HepG2 (cell line): Measurements from ENCODE around the gene DDR1. TPM values are rescaled to one million over a fixed set of nuclear protein-coding genes. Genes with fewer than 3 reads are reported as not detected.

Source experiments
- ATAC-seq: fragments of 200-7000 bp; cut with Tn5 transposase; 3 replicates; pipeline ENCODE4 v1.9.1; 2020; ENCODE audit warnings: mild to moderate bottlenecking, moderate library complexity
- BruUV-seq: library from RNA; stranded (reverse); fragments of 400-500 nt; replicated peaks from 2 replicates; lab custom pipeline; 2021; lab: Mats Ljungman, UMichigan
- CTCF ChIA-PET: fragments of 300-600 bp; formaldehyde crosslinking; extraction: SDS; loops from one replicate; lab custom pipeline; 2021; ENCODE audit warnings: low total read pairs, inconsistent platforms, low intra/inter-chr PET ratio; lab: Yijun Ruan, JAX
- POLR2A ChIA-PET: fragments of 350-600 bp; sonication (Branson Sonifier 250); formaldehyde crosslinking; loops from one replicate; lab custom pipeline; 2020; ENCODE audit warnings: antibody characterized with exemption, inconsistent platforms; lab: Yijun Ruan, JAX
- DNase-seq: peaks from one replicate; pipeline ENCODE4 v3.0.0-alpha.2; 2015; ENCODE audit warnings: low spot score
- FAIRE-seq: peaks from 3 replicates; lab custom pipeline; 2011; peaks lifted over from hg19 to GRCh38; lab: Jason Lieb, UNC
- H2AFZ ChIP-seq: one replicate; pipeline ENCODE4 v1.6.1; 2011; ENCODE audit warnings: low read length, inconsistent platforms
- H3K27ac ChIP-seq: fragments of 300-600 bp; 3 replicates; pipeline ENCODE4 v1.8.0; 2011; ENCODE audit warnings: mixed run types, mild to moderate bottlenecking, mixed read lengths, low read length, inconsistent platforms; ENCODE audit not compliant: insufficient read depth; ENCODE audit errors: extremely low read length
- H3K27me3 ChIP-seq, 2 experiments: fragments of 200-600 bp in 1 of 2; 2 replicates in 1 of 2; 3 replicates in 1 of 2; pipeline versions ENCODE4 v1.6.0 to v1.8.0; 2011; ENCODE audit warnings: low read length in 2 of 2, mild to moderate bottlenecking in 2 of 2, moderate library complexity in 2 of 2, inconsistent platforms in 1 of 2; ENCODE audit not compliant: insufficient read depth in 2 of 2, control insufficient read depth in 1 of 2
- H3K36me3 ChIP-seq, 2 experiments: fragments of 200-600 bp in 1 of 2; replicated peaks in 1 of 2; 2 replicates in 1 of 2; 3 replicates in 1 of 2; pipeline versions ENCODE4 v1.5.1 to v1.8.0; 2011; ENCODE audit warnings: low read length in 2 of 2, inconsistent platforms in 1 of 2; ENCODE audit not compliant: insufficient read depth in 2 of 2, control insufficient read depth in 1 of 2
- H3K4me1 ChIP-seq: 2 replicates; pipeline ENCODE4 v1.5.1; 2012; ENCODE audit warnings: low read length, inconsistent platforms; ENCODE audit not compliant: insufficient read depth
- H3K4me2 ChIP-seq: 2 replicates; pipeline ENCODE4 v1.6.0; 2011; ENCODE audit warnings: low read depth, low read length, inconsistent platforms
- H3K4me3 ChIP-seq, 3 experiments: fragments of 200-600 bp in 1 of 3; sonication (generic), shearing (Covaris generic) in 1 of 3; replicated peaks in 1 of 3; 2 replicates each; pipeline ENCODE4 v1.5.1; 2011 to 2016; ENCODE audit warnings: low read length in 3 of 3, inconsistent platforms in 2 of 3, low read depth in 2 of 3, mild to moderate bottlenecking in 2 of 3, control low read depth in 1 of 3, mixed read lengths in 1 of 3; ENCODE audit not compliant: insufficient read depth in 1 of 3
- H3K79me2 ChIP-seq: one replicate; pipeline ENCODE4 v1.6.1; 2011; ENCODE audit warnings: low read length, inconsistent platforms; ENCODE audit not compliant: insufficient read depth
- H3K9ac ChIP-seq: 2 replicates; pipeline ENCODE4 v1.6.0; 2011; ENCODE audit warnings: mild to moderate bottlenecking, low read depth, low read length, inconsistent platforms; ENCODE audit not compliant: insufficient read depth
- H3K9me3 ChIP-seq: 2 replicates; pipeline ENCODE4 v1.5.1; 2012; ENCODE audit warnings: mild to moderate bottlenecking, low read length
- H4K20me1 ChIP-seq: 2 replicates; pipeline ENCODE4 v1.6.0; 2011; ENCODE audit warnings: inconsistent platforms, mild to moderate bottlenecking, low read length, moderate library complexity; ENCODE audit not compliant: insufficient read depth
- BORCS8-MEF2B ChIP-seq: sonication (generic); formaldehyde crosslinking; IDR thresholded peaks from 2 replicates; pipeline ENCODE4 v1.8.0; 2022; ENCODE audit warnings: mild to moderate bottlenecking, missing genetic modification reagents
- DMAP1 ChIP-seq: IDR thresholded peaks from 2 replicates; pipeline ENCODE4 v1.6.1; 2016
- ELF3 ChIP-seq: IDR thresholded peaks from 2 replicates; pipeline ENCODE4 v1.6.1; 2016; ENCODE audit warnings: missing genetic modification reagents, missing compliant biosample characterization
- ELF4 ChIP-seq: sonication (generic); formaldehyde crosslinking; IDR thresholded peaks from 2 replicates; pipeline ENCODE4 v1.5.0; 2020; ENCODE audit warnings: missing genetic modification reagents, mild to moderate bottlenecking, moderate library complexity, borderline replicate concordance
- ERF ChIP-seq: IDR thresholded peaks from 2 replicates; pipeline ENCODE4 v1.6.1; 2018; ENCODE audit warnings: missing biosample characterization, missing genetic modification reagents
- JUN ChIP-seq: sonication (generic); formaldehyde crosslinking; IDR thresholded peaks from 2 replicates; pipeline ENCODE4 v1.4.0; 2020; ENCODE audit warnings: mild to moderate bottlenecking, missing genetic modification reagents
- KDM2A ChIP-seq: sonication (generic); formaldehyde crosslinking; IDR thresholded peaks from 2 replicates; pipeline ENCODE4 v1.4.0; 2020; ENCODE audit warnings: low read depth, missing genetic modification reagents, borderline replicate concordance
- KDM5A ChIP-seq: fragments of 200-600 bp; sonication (generic); IDR thresholded peaks from 2 replicates; pipeline ENCODE4 v1.7.0; 2018; ENCODE audit warnings: antibody characterized with exemption, mild to moderate bottlenecking, low read length, borderline replicate concordance
- MTA3 ChIP-seq: sonication (generic); formaldehyde crosslinking; IDR thresholded peaks from 2 replicates; pipeline ENCODE4 v1.4.0; 2020; ENCODE audit warnings: missing genetic modification reagents
- NR2F2 ChIP-seq: IDR thresholded peaks from 2 replicates; pipeline ENCODE4 v1.6.1; 2012; ENCODE audit warnings: low read depth, inconsistent platforms, borderline replicate concordance
- PAWR ChIP-seq: sonication (generic); formaldehyde crosslinking; IDR thresholded peaks from 2 replicates; pipeline ENCODE4 v1.4.0; 2020; ENCODE audit warnings: missing genetic modification reagents, mild to moderate bottlenecking, borderline replicate concordance
- PHF5A ChIP-seq: IDR thresholded peaks from one replicate; pipeline ENCODE4 v1.6.1; 2018; ENCODE audit warnings: low read depth, missing genetic modification reagents; ENCODE audit not compliant: unreplicated experiment
- RAD21 ChIP-seq: fragments of 450-650 bp; formaldehyde crosslinking; IDR thresholded peaks from 2 replicates; pipeline ENCODE4 v1.5.0; 2020; ENCODE audit warnings: mild to moderate bottlenecking
- RFXANK ChIP-seq: IDR thresholded peaks from 2 replicates; pipeline ENCODE4 v1.6.1; 2016
- SIN3A ChIP-seq: IDR thresholded peaks from 2 replicates; pipeline ENCODE4 v1.6.1; 2011; ENCODE audit warnings: low read depth, mild to moderate bottlenecking, control low read depth, low read length, borderline replicate concordance
- STAT5B ChIP-seq: sonication (generic); formaldehyde crosslinking; IDR thresholded peaks from 2 replicates; pipeline ENCODE4 v1.4.0; 2020; ENCODE audit warnings: missing genetic modification reagents
- ZNF10 ChIP-seq: sonication (generic); formaldehyde crosslinking; IDR thresholded peaks from 2 replicates; pipeline ENCODE4 v1.4.0; 2020; ENCODE audit warnings: mild to moderate bottlenecking, low read depth, missing genetic modification reagents, borderline replicate concordance
- ZNF101 ChIP-seq: sonication (generic); formaldehyde crosslinking; IDR thresholded peaks from 2 replicates; pipeline ENCODE4 v1.4.0; 2020; ENCODE audit warnings: mild to moderate bottlenecking, low read depth, missing genetic modification reagents, borderline replicate concordance
- WGBS: methylation state at CpG from one replicate; pipeline ENCODE4 v1.1.6; 2017; ENCODE audit warnings: low lambda C conversion rate; 5-methylcytosine and 5-hydroxymethylcytosine counted together
- in situ Hi-C: cut with HindIII; loops from 2 replicates; pipeline ENCODE4 v1.10.0; 2017; ENCODE audit warnings: low pct_unique_long_range_greater_than_20kb; ENCODE audit not compliant: extremely low pct_ligation_motif_present
- intact Hi-C: fragments of 100-400 bp; cut with micrococcal nuclease; formaldehyde crosslinking; loops from one replicate; pipeline ENCODE4 v1.10.0; 2022; ENCODE audit not compliant: unreplicated experiment
- polyA plus RNA-seq, 8 experiments: library from polyadenylated mRNA; depleted of rRNA in 3 of 8; stranded (reverse) in 7 of 8; unstranded in 1 of 8; fragments of >200 nt; fragmentation: Illumina TruSeq in 4 of 8; extraction: Trizol in 4 of 8; gene quantifications; 2 replicates each; pipeline versions ENCODE4 v1.2.1 to v1.2.3, GENCODE V29; 2011 to 2016; ENCODE audit warnings: low read depth in 4 of 8, missing spikeins in 1 of 8, mixed read lengths in 1 of 8; ENCODE audit not compliant: insufficient read depth in 1 of 8
- total RNA-seq, 5 experiments: library from RNA; depleted of rRNA; stranded (reverse); fragments of >200 nt; fragmentation: Illumina TruSeq; extraction: Trizol; gene quantifications; 2 replicates each; pipeline ENCODE4 v1.2.3, GENCODE V29; 2016; ENCODE audit warnings: low read depth in 1 of 5
- TF ChIP-seq, protein P1 (sequence below): sonication (generic); formaldehyde crosslinking; IDR thresholded peaks from 2 replicates; pipeline ENCODE4 v1.4.0; 2020; ENCODE audit warnings: missing genetic modification reagents, borderline replicate concordance
- TF ChIP-seq, protein P2 (sequence below): sonication (generic); formaldehyde crosslinking; IDR thresholded peaks from 2 replicates; pipeline ENCODE4 v1.4.0; 2020; ENCODE audit warnings: missing genetic modification reagents, borderline replicate concordance

The DDR1 gene
- total and polyA plus RNA-seq, 2 of the 13 experiments (the other 11 are each of a cell fraction or from before 2014, with no cell fraction given), result 16.7 to 20.2 TPM

DNA sequence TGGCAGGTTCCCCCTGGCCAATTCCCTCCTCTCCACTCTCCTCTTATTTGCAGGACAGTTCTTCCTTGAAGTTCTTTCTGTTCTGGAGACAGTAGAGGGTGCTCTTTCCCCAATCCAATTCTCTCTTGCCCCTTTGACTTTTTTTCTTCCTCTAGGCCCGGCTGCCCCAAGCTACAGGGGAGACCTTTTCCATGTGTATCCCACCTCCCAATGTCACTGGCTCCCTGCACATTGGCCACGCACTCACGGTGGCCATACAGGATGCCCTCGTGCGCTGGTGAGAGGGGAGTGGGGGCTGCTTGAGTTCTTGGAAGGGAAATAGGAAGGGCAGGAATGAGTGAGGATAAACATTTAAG, 31.2 kb downstream of the DDR1 start:
- Histone ChIP-seq H3K4me2 (peak overlapping the region; percentile 97), H4K20me1 (no peaks in the 10 kb centered on the region), H3K9me3 (no peaks in the 10 kb centered on the region), H3K27me3 (no peaks in the 10 kb centered on the region), H3K4me3 (peak overlapping the region in 2 of 3 experiments; percentile 78 to 80; a peak in 3 of 6 replicates), H3K79me2 (peaks cover 11% of the 10 kb centered on the region), H3K27ac (no peak overlapping the region), H3K4me1 (peaks cover 27% of the 10 kb centered on the region), H3K36me3 (peaks cover 20 to 57% of the 10 kb centered on the region in 2 experiments), H3K9ac (peak overlapping the region; percentile 90), H2AFZ (no peak overlapping the region)
- in situ Hi-C loops, result loop anchor here (5.0 kb wide), 2 partner anchors 132 to 162 kb away; no protein-coding TSS in a partner anchor
- WGBS, result 69% methylated on average over 5 of the region's 5 CpGs
- intact Hi-C loops, result loop anchor here (1.0 to 2.0 kb wide), 3 partner anchors 127 to 163 kb away; no protein-coding TSS in a partner anchor
- FAIRE-seq, result peak; percentile 82
- no TSS peak for BruUV-seq
- DNase-seq, result peak; percentile 76
- peak; percentile 19 for ATAC-seq
- CTCF ChIA-PET, result interaction anchor here (1.2 to 3.1 kb wide), 7 partner anchors 87 to 172 kb away, joined by 3 to 11 read pairs (median 9); no protein-coding TSS in a partner anchor
- POLR2A ChIA-PET, result interaction anchor here (1.0 to 3.4 kb wide), 3 partner anchors 9 to 30 kb away, joined by 3 to 24 read pairs (median 3); partner anchors contain the start of gene DDR1
- no peak for TF ChIP-seq MTA3 (CRISPR knock-in tag)
- no peak for TF ChIP-seq PAWR (CRISPR knock-in tag)
- no peak for TF ChIP-seq KDM2A (CRISPR knock-in tag)
- no peak for TF ChIP-seq PHF5A (CRISPR knock-in tag)
- TF ChIP-seq NR2F2, result no peak
- no peak for TF ChIP-seq DMAP1 (CRISPR knock-in tag)
- TF ChIP-seq ELF3 (CRISPR knock-in tag), result 0 out of 2 replicates have a peak, but pooled peaks have one; percentile 32
- no peak for TF ChIP-seq STAT5B
- TF ChIP-seq ZNF10 (CRISPR knock-in tag), result no peak
- TF ChIP-seq, protein P1, sequence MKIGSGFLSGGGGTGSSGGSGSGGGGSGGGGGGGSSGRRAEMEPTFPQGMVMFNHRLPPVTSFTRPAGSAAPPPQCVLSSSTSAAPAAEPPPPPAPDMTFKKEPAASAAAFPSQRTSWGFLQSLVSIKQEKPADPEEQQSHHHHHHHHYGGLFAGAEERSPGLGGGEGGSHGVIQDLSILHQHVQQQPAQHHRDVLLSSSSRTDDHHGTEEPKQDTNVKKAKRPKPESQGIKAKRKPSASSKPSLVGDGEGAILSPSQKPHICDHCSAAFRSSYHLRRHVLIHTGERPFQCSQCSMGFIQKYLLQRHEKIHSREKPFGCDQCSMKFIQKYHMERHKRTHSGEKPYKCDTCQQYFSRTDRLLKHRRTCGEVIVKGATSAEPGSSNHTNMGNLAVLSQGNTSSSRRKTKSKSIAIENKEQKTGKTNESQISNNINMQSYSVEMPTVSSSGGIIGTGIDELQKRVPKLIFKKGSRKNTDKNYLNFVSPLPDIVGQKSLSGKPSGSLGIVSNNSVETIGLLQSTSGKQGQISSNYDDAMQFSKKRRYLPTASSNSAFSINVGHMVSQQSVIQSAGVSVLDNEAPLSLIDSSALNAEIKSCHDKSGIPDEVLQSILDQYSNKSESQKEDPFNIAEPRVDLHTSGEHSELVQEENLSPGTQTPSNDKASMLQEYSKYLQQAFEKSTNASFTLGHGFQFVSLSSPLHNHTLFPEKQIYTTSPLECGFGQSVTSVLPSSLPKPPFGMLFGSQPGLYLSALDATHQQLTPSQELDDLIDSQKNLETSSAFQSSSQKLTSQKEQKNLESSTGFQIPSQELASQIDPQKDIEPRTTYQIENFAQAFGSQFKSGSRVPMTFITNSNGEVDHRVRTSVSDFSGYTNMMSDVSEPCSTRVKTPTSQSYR, result no peak
- TF ChIP-seq, protein P2, sequence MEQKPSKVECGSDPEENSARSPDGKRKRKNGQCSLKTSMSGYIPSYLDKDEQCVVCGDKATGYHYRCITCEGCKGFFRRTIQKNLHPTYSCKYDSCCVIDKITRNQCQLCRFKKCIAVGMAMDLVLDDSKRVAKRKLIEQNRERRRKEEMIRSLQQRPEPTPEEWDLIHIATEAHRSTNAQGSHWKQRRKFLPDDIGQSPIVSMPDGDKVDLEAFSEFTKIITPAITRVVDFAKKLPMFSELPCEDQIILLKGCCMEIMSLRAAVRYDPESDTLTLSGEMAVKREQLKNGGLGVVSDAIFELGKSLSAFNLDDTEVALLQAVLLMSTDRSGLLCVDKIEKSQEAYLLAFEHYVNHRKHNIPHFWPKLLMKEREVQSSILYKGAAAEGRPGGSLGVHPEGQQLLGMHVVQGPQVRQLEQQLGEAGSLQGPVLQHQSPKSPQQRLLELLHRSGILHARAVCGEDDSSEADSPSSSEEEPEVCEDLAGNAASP (CRISPR knock-in tag), result no peak
- TF ChIP-seq ZNF101 (CRISPR knock-in tag), result no peak
- no peak for TF ChIP-seq ELF4
- TF ChIP-seq RAD21 (CRISPR knock-in tag), result peak; percentile 44; the same call in 1 of the 2 replicates
- TF ChIP-seq JUN (CRISPR knock-in tag), result no peak
- no peak for TF ChIP-seq KDM5A
- TF ChIP-seq ERF (CRISPR knock-in tag), result peak; percentile 33; the same call in 1 of the 2 replicates
- TF ChIP-seq SIN3A, result no peak
- no peak for TF ChIP-seq RFXANK (CRISPR knock-in tag)
- no peak for TF ChIP-seq BORCS8-MEF2B (CRISPR knock-in tag)
